ENCODE results near the gene OVCH1. TPM values are rescaled to one million over a fixed set of nuclear protein-coding genes. Genes with fewer than 3 reads are reported as not detected.

The OVCH1 gene
- total and polyA plus RNA-seq, 10 of the 15 experiments (the other 5 are each of a cell fraction or from before 2014, with no cell fraction given) = 0.15 TPM; not detected in 9

DNA sequence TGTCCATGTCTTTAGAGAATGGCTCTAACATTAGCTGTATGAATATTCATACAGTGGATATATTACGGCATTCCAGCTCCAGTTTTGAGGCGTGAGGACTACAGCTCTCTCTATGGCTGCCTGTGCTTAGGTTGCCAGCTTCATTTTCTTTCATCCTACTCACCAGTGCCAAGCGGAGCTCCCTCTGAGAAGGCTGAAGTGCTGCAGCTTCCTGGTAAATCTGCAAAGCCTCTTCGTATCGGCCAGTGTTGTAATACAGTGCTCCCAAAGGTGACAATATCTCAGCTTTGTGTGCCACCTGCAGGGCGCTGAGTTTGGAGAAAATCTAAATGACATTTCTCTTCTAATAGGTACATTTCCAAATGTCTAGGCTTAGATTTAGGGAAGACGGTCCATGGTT lies 19.8 kb upstream of the OVCH1 start (continued):
- TF ChIP-seq CBX3 (IDR thresholded peaks at IDR 0.05; ENCODE audit: borderline replicate concordance, low read depth) (no peak), BACH1 (IDR thresholded peaks at IDR 0.05; ENCODE audit: borderline replicate concordance) (no peak), RELA (IDR thresholded peaks at IDR 0.05; ENCODE audit: borderline replicate concordance, partially characterized antibody) (no peak), FOXK2 (IDR thresholded peaks at IDR 0.05) (no peak), ATF7 (IDR thresholded peaks at IDR 0.05; ENCODE audit: low read depth) (no peak), SUZ12 (IDR thresholded peaks at IDR 0.05; ENCODE audit: unreplicated experiment) (no peak), JUND (IDR thresholded peaks at IDR 0.05; ENCODE audit: low read depth, low read length) (no peak), TCF3 (IDR thresholded peaks at IDR 0.05; ENCODE audit: borderline replicate concordance, insufficient read depth, low read depth, low read length) (no peak), ETV6 (conservative IDR thresholded peaks at IDR 0.05 in 1 of 2, IDR thresholded peaks at IDR 0.05 in 1 of 2; ENCODE audit: borderline replicate concordance in 1 of 2, low read depth in 1 of 2) (no peak)
- TF ChIP-seq, protein P1, sequence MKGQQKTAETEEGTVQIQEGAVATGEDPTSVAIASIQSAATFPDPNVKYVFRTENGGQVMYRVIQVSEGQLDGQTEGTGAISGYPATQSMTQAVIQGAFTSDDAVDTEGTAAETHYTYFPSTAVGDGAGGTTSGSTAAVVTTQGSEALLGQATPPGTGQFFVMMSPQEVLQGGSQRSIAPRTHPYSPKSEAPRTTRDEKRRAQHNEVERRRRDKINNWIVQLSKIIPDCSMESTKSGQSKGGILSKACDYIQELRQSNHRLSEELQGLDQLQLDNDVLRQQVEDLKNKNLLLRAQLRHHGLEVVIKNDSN (IDR thresholded peaks at IDR 0.05; ENCODE audit: borderline replicate concordance, extremely low read length, insufficient read depth, low read depth, low read length) = no peak
- TF ChIP-seq, protein P2, sequence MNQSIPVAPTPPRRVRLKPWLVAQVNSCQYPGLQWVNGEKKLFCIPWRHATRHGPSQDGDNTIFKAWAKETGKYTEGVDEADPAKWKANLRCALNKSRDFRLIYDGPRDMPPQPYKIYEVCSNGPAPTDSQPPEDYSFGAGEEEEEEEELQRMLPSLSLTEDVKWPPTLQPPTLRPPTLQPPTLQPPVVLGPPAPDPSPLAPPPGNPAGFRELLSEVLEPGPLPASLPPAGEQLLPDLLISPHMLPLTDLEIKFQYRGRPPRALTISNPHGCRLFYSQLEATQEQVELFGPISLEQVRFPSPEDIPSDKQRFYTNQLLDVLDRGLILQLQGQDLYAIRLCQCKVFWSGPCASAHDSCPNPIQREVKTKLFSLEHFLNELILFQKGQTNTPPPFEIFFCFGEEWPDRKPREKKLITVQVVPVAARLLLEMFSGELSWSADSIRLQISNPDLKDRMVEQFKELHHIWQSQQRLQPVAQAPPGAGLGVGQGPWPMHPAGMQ (IDR thresholded peaks at IDR 0.05; ENCODE audit: borderline replicate concordance) = no peak
- TF ChIP-seq, protein P3, sequence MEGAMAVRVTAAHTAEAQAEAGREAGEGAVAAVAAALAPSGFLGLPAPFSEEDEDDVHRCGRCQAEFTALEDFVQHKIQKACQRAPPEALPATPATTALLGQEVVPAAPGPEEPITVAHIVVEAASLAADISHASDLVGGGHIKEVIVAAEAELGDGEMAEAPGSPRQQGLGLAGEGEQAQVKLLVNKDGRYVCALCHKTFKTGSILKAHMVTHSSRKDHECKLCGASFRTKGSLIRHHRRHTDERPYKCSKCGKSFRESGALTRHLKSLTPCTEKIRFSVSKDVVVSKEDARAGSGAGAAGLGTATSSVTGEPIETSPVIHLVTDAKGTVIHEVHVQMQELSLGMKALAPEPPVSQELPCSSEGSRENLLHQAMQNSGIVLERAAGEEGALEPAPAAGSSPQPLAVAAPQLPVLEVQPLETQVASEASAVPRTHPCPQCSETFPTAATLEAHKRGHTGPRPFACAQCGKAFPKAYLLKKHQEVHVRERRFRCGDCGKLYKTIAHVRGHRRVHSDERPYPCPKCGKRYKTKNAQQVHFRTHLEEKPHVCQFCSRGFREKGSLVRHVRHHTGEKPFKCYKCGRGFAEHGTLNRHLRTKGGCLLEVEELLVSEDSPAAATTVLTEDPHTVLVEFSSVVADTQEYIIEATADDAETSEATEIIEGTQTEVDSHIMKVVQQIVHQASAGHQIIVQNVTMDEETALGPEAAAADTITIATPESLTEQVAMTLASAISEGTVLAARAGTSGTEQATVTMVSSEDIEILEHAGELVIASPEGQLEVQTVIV (IDR thresholded peaks at IDR 0.05; ENCODE audit: borderline replicate concordance, partially characterized antibody) = no peak
- TF ChIP-seq, protein P4, sequence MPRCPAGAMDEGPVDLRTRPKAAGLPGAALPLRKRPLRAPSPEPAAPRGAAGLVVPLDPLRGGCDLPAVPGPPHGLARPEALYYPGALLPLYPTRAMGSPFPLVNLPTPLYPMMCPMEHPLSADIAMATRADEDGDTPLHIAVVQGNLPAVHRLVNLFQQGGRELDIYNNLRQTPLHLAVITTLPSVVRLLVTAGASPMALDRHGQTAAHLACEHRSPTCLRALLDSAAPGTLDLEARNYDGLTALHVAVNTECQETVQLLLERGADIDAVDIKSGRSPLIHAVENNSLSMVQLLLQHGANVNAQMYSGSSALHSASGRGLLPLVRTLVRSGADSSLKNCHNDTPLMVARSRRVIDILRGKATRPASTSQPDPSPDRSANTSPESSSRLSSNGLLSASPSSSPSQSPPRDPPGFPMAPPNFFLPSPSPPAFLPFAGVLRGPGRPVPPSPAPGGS (IDR thresholded peaks at IDR 0.05; ENCODE audit: borderline replicate concordance, insufficient read depth, low read depth, low read length, poor library complexity, severe bottlenecking) = no peak

Data from GM12878 (cell line).